Fibroblast of skin of left quadriceps (primary cell): ENCODE data around the gene EXOC6B.
A peak's percentile ranks its signal among the peaks of the same experiment; 100 is the strongest.
"Not testable (repeated sequence)": the region's sequence is repeated elsewhere in the genome, so short reads cannot be mapped to it uniquely, and the experiment has no call there.

ENCODE experiments used
- DNase-seq, 2 experiments: peaks; one replicate each; pipeline ENCODE4 v3.0.0-alpha.2; 2013; ENCODE audit warnings: low read depth in 2 of 2

The EXOC6B gene

DNA sequence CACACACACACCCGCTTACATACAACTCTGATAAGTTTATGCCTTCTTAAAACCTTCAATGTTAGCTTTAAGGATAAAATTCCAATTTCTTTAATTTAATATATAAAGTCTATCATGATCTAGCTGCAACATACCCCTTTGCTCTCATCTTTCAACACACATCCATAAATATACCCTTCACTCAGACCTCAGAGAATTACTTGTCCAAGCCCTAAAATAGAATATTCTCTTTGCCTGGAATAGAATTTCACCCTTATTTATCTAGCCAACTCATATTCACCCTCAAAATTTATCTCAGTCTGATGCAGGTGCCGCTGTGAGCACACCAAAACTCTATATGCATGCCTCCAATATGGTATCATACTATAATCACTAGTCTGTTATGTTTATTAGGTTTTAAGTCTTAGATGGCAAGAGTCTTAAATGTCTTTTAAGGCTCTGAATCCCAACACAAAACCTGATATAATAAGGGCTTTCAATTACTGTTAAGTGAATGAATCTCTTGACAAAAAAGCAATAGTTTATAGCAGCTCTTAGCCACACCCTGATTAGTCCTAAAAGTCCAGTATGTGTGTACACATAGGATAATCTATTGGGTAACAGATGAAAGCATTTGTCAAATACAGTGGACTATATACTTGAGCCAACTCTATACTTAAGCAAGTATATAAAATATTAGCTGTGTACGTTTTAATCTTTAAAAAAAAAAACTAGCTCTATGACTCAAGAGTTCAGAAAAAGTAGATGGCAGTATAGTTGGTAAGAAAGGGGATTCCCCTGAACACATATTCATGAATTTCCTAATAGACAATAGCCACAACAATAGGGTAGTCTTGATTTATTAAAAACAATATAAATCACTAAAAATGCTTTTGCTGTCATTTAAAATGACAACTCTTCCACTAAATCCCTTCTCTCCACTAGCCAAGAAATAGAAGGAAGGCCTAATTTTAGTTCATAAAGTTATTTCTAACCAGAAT, 144.5 kb downstream of the EXOC6B start:
- no peak for DNase-seq

DNA sequence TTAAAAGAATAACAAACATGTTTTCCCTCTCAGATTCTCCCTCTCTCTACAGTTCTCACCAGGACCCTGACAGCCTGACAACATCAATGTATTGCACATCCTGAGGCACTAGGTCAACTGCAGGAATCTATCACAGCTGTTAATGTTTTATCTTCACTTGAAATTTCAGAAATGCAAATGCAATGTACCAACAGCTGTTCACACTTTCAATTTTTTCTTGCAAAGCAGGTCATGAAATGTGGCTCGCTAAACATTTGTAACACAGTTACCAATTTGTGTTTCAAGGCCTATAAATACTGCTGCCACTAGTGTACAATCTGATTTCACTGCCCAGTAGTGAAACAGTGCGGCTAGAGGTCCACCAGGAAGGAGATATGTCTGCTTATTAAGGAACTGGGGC, 147.8 kb downstream of the EXOC6B start:
- DNase-seq = no peak

DNA sequence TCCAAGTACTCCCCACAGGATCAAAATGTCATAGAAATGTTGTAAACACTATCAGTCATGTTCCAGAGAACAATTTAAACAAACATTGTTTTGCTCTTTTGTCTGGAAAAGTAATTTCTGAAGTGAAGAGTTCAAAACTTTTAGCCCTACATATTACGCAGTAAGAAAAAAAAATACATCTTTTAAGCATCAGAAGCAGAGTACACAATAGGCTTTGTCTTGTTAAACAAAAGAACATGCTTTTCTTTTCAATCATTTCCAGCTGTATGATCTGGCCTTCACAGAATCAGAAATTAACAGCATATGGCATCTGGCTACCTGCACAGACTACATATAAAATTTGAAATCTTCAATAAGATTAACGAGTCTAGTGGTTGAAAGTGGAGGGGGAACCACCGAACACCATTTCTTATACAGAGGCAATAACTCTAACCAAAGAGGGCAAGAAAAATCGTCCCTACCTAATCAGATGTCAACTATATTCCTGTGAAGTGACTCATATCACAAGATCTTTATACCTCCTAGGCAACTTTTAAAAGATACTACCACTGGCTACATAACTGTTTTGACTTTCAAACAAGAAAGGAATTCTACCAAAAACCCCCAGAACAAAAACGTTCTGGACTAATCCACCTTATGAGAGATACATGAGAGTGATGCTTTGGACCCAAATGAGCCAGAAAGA, 149.3 kb downstream of the EXOC6B start:
- DNase-seq = no peak

DNA sequence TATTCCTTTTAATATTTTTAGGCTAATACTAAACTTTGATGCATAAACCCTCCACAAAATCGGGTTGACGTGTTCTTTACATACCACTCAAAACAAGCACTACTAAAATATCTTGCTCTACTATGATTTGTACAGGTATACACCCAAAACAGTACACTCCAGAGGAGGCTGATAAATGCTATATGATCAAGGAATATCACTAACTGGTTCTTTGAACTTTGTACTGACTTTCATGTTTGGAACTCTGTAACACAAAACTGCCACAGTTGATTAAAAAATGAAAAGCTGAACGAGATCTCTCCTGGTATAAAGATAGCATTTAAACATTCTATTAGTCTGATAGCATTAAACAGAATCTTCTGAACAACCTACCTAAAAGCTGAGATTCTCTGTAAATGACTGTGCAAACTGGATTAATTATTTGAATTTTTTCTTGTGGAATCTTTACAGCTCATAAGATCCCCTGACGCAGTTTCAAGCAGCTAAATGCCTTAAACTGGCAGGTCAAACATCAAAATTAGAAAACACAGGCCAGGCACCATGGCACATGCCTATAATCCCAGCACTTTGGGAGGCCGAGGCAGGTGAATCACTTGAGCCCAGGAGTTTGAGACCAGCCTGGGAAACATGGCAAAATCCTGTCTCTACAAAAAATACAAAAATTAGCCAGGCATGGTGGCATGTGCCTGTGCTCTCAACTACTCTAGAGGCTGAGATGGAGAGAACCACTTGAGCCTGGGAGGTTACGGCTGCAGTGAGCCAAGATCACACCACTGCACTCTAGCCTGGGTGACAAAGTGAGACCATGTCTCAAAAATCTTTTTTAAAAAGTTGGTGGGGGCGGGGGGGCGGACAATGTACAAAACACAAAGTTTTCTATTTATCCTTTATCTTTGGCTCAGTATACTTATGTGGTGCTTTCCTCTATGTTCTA, 150.6 kb downstream of the EXOC6B start:
- no peak for DNase-seq

DNA sequence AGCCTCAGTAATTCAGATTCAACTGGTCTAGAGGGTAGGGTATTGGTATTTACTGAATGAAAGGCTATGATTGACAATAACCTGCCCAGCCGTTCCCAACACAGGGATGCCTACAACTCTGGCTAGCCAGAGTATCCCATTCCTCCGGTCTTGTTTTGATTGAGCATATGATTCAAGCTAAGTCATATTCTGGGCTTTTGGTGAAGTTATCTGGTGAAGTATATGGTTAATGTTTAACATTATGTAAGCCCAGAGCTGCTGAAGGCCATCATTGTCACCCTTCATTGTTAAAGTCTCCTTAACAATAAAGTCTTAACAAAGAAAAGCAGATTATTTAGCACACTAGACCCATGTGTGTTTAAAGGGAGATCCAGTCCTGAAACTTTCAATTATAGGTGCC, 152.6 kb downstream of the EXOC6B start:
- no peak for DNase-seq

DNA sequence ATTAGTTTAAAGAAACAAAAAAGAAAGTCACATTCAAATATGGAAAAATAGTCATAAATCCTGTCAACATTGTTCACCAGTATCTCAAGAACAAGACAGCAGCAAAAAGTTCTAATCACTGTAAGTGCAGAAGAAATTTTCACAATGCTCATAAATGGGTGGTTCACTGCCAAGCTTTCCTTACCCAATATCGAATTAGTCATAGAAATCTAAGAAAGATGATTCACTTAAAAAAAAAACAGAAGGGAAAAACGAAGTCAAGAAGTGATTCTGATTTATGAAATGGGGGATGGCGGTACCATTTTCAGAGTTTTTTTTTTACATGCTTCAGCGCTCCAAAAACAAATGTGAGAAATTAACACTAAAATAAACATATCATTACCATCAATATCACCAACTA, 156.7 kb downstream of the EXOC6B start:
- DNase-seq = peak; percentile 21 to 29

DNA sequence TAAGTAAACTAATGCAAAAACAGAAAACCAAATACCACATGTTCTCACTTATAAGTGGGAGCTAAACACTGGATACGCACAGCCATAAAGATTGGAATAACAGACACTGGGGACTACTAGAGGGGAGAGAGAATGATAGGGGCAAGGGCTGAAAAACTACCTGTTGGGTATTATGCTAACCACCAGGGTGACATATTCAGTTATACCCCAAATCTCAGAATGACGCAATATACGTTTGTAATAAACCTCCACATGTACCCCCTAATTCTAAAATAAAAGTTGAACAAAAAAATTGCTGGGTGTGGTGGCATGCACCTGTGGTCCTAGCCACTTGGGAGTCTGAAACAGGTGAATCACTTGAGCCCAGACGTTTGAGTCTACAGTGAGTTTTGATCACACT, 157.2 kb downstream of the EXOC6B start:
- no peak for DNase-seq

DNA sequence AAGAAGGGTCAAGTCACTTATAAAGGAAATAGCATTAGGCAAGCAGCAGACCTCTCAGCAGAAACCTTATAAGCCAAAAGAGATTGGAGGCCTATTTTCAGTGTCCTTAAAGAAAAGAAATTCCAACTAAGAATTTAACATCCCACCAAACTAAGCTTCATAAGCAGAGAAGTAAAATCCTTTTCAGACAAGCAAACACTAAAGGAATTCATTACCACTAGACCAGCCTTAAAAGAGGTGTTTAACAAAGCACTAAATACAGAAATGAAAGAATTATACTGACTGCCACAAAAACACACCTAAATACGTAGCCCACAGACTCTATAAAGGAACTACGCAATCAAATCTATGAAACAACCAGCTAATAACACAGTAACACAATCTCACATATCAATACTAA, 160.4 kb downstream of the EXOC6B start:
- DNase-seq = no peak

DNA sequence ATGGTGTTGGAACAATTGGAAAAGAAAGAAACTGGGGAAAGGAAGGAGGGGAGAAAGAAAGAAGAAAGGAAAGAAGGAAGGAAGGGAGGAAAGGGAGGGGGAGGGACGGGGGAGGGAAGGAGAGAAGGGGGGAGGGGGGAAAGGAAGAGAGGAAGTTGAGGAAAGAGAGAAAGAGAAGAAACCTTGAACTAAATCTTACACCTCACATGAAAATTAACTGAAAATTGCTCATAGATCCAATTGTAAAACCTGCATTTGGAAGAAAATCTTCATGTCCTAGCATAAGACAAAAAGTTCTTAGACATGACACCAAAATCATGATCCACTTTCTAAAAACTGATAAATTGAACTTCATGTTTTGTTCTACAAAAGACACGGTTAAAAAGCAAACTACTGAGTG, 163.8 kb downstream of the EXOC6B start:
- no peak for DNase-seq

DNA sequence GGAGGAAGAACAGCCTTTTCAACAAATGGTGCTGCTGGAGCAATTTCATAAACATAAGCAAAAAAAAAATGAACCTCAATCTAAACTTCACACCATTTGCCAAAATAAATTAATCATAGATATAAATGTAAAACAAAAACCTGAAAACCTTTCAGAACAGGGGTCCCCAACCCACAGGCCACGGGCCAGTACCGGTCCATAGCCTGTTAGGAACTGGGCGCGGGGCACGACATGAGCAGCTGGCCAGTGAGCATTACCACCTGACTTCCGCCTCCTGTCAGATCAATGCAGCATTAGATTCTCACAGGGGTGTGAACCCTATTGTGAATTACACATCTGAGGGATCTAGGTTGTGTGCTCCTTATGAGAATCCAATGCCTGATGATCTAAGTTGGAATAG, 176.0 kb downstream of the EXOC6B start:
- DNase-seq = no peak

DNA sequence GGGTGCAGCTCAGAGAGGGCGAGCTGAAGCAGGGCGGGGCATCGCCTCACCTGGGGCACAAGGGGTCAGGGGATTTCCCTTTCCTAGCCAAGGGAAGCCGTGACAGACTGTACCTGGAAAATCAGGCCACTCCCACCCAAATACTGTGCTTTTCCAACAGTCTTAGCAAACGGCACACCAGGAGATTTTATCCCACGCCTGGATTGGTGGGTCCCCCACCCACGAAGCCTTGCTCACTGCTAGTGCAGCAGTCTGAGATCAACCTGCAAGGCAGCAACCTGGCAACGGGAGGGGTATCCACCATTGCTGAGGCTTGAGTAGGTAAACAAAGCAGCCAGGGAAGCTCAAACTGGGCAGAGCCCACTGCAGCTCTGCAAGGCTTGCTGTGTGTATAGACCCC, 184.6 kb downstream of the EXOC6B start:
- not testable (repeated sequence) for DNase-seq

DNA sequence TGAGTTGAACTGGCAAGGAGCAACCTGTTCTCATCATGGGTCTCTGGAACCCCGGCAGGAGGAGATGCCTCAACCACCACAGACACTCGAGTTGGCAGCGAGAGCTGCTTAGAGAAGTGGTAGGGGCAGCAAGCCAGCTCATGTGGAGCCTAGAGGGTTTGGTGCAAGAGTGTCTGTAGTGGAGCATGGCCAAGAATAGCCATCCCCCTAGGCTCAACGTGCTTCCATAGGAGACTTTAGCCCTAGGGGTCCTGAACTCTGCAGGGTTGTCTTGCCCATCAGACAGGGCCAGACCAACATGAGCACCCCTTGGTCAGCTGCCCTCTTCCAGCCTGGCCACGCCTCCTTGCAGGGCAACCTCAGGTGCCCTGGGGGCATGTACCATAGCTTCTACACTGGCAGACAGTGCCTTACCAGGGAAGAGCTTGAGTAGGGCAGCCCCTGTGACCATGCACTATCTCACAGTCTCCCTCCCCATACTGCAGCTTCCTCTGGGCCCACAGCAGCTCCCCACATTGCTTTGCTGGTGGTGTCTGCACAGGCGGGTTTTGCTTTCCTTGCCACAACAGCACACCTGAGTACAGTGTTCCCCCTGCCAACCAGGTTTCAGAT, 187.1 kb downstream of the EXOC6B start:
- no peak for DNase-seq

DNA sequence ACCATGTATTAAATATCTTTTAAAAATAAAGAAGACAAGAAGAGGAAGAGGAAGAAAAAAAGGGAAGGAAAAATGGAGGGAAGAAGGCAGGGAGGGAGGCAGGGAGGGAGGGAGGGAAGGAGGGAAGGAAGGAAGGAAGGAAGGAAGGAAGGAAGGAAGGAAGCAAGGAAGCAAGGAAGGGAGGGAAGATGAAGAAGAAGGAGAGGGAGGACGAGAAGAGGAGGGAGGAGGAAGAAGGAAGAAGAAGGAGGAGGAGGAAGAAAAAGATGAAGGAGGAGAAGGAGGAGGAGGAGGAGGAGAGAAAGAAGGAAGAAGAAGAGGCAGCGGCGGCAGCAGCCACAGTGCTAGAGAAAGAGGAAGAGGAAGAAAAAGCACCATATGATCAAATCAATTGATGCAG, 189.6 kb downstream of the EXOC6B start:
- no peak for DNase-seq

DNA sequence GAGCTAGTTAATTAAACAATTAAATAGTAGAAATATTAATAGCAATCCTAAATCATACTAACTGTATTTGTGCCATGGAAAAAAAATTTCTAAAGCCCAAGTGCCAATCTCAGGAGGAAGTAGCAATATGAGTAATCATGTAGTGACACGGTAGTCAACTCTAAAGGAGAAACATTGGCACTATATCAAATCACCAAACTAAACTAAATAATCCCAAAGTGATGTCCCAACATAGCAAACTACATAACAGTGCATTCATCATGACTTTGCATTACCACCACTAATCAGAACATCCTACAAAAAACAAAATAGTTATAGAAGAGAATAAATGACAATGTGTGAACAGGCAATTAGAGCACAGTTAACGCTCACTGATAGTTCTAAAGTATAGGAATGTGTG, 195.1 kb downstream of the EXOC6B start:
- no peak for DNase-seq

DNA sequence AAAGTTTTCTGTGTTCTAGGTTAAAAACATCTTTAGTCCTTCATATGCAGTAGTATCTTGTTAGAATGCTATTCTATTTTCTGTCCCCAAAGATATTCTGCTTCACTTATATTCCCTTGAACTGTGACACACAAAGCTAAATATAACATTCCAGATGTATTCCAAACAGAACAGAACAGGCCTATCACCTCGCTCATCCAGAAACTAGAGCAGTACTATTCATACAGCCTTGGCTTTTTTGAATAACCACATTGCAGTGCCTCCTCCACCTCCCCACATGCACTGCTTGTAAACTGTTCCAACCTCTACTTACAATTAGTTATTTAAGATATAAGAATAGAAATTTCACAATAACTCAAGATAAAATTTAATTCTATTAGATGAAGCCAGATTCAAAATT, 196.8 kb downstream of the EXOC6B start:
- no peak for DNase-seq

DNA sequence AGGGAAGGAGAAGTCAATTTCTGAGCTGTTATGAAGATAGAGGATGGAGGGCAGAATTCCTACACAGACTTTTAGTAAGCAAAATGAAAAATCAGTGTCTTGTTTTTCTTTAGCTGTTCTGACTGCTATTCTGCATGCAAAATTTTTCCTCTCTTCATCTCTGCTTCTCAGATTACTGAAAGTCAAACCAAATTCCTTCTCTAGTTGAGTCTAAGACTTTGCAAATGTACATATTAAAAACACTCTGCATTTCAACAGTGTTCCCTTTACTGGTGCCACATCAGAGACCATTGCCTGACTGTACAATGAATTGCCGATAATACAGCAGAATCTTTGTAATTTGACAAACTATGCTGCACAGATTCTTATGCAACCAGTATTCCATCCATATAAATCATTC, 198.8 kb downstream of the EXOC6B start:
- DNase-seq = no peak

DNA sequence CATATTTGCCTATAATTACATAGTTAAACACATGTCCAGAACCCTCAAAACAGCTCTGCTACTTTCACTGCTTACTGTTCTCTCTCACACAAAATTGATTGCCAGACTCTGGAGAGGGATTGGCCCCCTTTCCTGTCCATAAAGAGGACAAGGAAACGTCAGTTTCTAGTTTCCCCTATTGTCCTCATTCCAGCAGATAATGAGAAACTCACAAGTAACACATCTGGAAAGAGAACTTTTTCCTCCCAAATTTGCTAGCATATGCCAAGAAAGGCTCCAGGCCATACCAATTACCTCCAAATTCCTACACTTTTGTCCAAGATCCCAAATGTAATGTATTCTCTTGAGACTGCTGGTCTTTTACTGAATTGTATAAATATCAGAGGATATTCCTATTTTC, 200.5 kb downstream of the EXOC6B start:
- DNase-seq = no peak

DNA sequence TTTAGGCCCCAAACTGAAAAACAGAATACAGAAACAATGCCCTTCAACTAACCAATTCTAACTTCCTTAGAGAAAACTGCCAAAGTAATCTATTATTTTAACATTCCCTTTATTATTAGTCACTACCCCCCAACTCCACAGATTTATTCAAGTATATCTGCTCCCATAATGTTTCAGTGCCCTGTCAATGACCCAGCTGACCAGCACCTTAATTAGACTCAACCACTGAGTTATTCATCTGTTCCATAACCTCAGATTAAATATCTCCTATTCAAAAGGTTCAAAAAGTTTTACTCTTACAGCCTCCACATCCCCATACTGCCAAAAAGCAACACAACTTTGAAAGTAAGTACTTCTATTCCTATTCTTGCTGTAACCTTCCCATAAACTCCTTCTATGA, 202.4 kb downstream of the EXOC6B start:
- DNase-seq = no peak

DNA sequence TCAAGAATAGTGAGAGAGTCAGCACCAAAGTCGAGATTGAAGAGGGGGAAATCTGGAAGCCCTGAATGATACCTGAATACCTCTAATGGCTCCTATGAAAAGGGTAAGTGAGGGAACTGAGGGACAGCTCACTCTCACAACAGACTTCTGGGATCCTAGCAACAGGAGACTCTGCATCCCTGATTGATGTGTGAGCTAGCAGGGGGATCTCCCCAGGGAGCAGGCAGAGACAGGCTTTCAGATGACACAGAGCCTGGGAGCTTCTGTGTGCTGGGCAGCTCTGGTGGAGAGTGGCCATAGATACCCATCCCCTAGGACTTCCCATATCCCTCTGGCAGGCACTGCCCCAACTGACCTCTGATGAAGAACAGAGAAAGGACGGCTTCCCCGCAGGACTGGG, 206.2 kb downstream of the EXOC6B start:
- no peak for DNase-seq

DNA sequence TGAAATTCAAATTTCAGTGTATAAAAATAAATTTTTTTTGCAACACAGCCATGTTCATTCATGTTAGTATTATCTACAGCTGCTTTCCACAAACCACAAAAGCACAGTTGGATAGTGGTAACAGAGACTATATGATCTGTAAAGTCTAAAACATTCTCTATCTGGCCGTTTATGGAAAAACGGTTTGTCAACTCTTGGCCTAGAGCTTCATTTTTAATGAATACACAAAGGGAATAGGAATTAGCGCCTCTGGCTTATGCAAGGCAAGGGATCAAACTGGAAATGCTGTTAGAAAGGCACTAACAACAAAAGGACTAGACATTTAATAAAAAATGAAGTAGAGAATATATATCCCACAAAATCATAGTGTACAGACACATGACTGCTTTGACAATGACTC, 211.9 kb downstream of the EXOC6B start:
- DNase-seq = no peak

DNA sequence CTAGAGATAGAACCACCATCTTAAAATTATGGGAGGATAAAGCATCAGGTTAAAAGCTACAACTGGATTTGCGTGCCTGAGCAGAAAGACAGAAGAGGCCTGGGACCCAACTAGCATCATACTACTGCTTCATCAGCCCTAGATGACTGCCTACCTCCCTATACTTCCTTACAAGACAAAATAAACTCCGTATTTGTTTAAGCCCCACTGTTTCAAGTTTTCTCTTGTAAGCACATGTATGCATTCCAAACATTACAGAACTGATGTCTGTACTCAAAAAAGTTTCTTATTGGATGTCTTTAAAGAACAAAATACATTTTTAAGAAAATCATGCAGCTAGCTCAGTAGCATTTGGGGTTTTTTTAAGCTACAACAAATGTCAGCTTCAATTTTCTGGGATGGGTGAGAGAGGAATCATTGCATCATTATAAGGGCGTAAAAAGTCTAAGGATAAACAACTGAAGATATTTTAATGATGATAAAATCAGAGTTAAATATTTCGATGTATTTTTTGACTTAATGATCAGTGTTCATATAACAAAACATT, 213.1 kb downstream of the EXOC6B start:
- DNase-seq = no peak
